ENCODE data around the gene SPATA13. TPM values are rescaled to one million over a fixed set of nuclear protein-coding genes. Genes with fewer than 3 reads are reported as not detected.

The SPATA13 gene
- total and polyA plus RNA-seq, 7 experiments from 2014 or later = 62.2 to 104 (median 96.2) TPM

GRCh38 chr13:24226762-24227161 is 66.2 kb downstream of the SPATA13 start:
- Mint-ChIP-seq H3K27ac (peak overlapping the region in 2 of 9 donors; percentile 14 to 24), H3K36me3 (no peaks in the 10 kb centered on the region), H3K27me3 (no peaks in the 10 kb centered on the region), H3K4me3 (no peak overlapping the region), H3K4me1 (peaks cover 9 to 39% (median 19%) of the 10 kb centered on the region in 7 donors), H3K9me3 (no peaks in the 10 kb centered on the region)
- ChIA-PET POLR2A (no interaction called here), CTCF (interaction anchor here (0.7 to 1.1 kb wide), 2 partner anchors 44 to 168 kb away, joined by 3 read pairs; no protein-coding TSS in a partner anchor)
- no peak for DNase-seq
- Histone ChIP-seq H3K27me3 (ENCODE audit: control insufficient read depth in 2 of 2, insufficient read depth in 2 of 2, low read length in 2 of 2) (no peaks in the 10 kb centered on the region), H3K4me1 (ENCODE audit: control insufficient read depth in 2 of 2, insufficient read depth in 2 of 2, low read length in 2 of 2) (peaks cover 0 to 36% of the 10 kb centered on the region in 2 donors), H3K27ac (ENCODE audit: low read depth, low read length) (no peak overlapping the region), H3K4me3 (ENCODE audit: low read length) (no peak overlapping the region), H3K9me3 (ENCODE audit: control insufficient read depth in 2 of 3, low read length in 3 of 3) (no peaks in the 10 kb centered on the region), H3K36me3 (ENCODE audit: control insufficient read depth in 2 of 3, insufficient read depth in 3 of 3, low read length in 3 of 3) (no peaks in the 10 kb centered on the region)
- no peak for ATAC-seq
- intact Hi-C loops (cut with micrococcal nuclease) = loop anchor here (10.0 kb wide), 3 partner anchors 652 to 852 kb away; partner anchors contain the start of gene TNFRSF19 (in 1 of the 2)

DNA sequence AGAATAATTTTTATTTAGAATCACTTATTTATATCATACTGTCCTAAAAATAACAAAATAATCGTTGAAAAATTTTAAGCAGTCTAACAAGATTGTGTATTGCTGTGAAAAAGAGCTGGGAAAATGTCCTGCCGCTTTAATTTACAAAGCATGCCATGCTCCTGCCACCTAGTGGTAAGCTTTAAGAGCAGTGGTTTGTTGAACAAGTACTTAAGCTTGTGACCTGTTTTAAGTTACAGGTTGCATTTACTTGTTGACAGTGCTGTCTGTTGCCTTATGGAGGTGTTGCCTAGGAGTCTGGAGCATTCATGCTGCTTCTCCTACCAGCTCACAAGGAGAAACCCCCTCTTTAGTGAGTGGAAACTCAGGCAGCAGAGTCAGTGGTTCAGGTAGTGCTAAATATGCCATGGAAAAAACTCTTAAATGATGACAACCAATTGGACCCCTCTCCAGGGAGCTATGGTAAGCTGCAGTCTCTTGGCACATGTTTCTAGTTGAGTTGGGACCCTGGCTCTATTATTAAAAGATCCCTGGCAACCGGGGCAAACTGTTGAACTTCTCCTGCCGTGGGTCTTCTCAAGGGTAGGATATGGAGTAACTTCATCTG is 68.4 kb downstream of the SPATA13 start:
- Histone ChIP-seq H3K9me3 (ENCODE audit: control insufficient read depth in 2 of 3, low read length in 3 of 3) (no peaks in the 10 kb centered on the region), H3K27me3 (ENCODE audit: control insufficient read depth in 2 of 2, insufficient read depth in 2 of 2, low read length in 2 of 2) (no peaks in the 10 kb centered on the region), H3K36me3 (ENCODE audit: control insufficient read depth in 2 of 3, insufficient read depth in 3 of 3, low read length in 3 of 3) (no peaks in the 10 kb centered on the region), H3K4me1 (ENCODE audit: control insufficient read depth in 2 of 2, insufficient read depth in 2 of 2, low read length in 2 of 2) (peaks cover 0 to 40% of the 10 kb centered on the region in 2 donors), H3K27ac (ENCODE audit: low read depth, low read length) (no peak overlapping the region), H3K4me3 (ENCODE audit: low read length) (no peak overlapping the region)
- Mint-ChIP-seq H3K9me3 (peaks cover 0 to 1% (median 0%) of the 10 kb centered on the region in 11 donors), H3K27me3 (no peaks in the 10 kb centered on the region), H3K4me1 (peaks cover 9 to 46% (median 19%) of the 10 kb centered on the region in 7 donors), H3K4me3 (no peak overlapping the region), H3K36me3 (no peaks in the 10 kb centered on the region), H3K27ac (no peak overlapping the region)
- intact Hi-C loops (cut with micrococcal nuclease) = loop anchor here (1.0 to 10.0 kb wide), 10 partner anchors 22 to 854 kb away; partner anchors contain the start of gene TNFRSF19 (in 1 of the 2)
- peak in 6 of 9 donors; percentile 39 to 57 (median 46) for DNase-seq
- ChIA-PET POLR2A (interaction anchor here (1.1 to 1.8 kb wide), 3 partner anchors 9 to 42 kb away, joined by 3 to 5 read pairs (median 4); no protein-coding TSS in a partner anchor), CTCF (interaction anchor here (0.6 to 1.6 kb wide), 16 partner anchors 9 to 1864 kb away, joined by 3 to 8 read pairs (median 4); no protein-coding TSS in a partner anchor)
- peak; percentile 73 for ATAC-seq

- POLR2A ChIA-PET = no interaction called here
- Mint-ChIP-seq H3K4me1 (peaks cover 2 to 32% (median 12%) of the 10 kb centered on the region in 7 donors), H3K27ac (no peak overlapping the region), H3K36me3 (no peaks in the 10 kb centered on the region), H3K9me3 (peaks cover 0 to 1% (median 0%) of the 10 kb centered on the region in 11 donors), H3K4me3 (peak overlapping the region in 1 of 10 donors; percentile 5), H3K27me3 (no peaks in the 10 kb centered on the region)
- H3K9me3 ChIP-seq (ENCODE audit: control insufficient read depth in 2 of 3, low read length in 3 of 3) = no peaks in the 10 kb centered on the region
- peaks cover 0 to 39% of the 10 kb centered on the region in 2 donors for H3K4me1 ChIP-seq (ENCODE audit: control insufficient read depth in 2 of 2, insufficient read depth in 2 of 2, low read length in 2 of 2)
- DNase-seq (no peak), ATAC-seq (peak; percentile 61)
- intact Hi-C loops (cut with micrococcal nuclease) = no loop called here
- no peak overlapping the region for H3K27ac ChIP-seq (ENCODE audit: low read depth, low read length)
- CTCF ChIA-PET = interaction anchor here (0.6 to 1.2 kb wide), 10 partner anchors 10 to 411 kb away, joined by 3 to 6 read pairs (median 4); no protein-coding TSS in a partner anchor
- H3K36me3 ChIP-seq (ENCODE audit: control insufficient read depth in 2 of 3, insufficient read depth in 3 of 3, low read length in 3 of 3) = no peaks in the 10 kb centered on the region
- no peak overlapping the region for H3K4me3 ChIP-seq (ENCODE audit: low read length)
- no peaks in the 10 kb centered on the region for H3K27me3 ChIP-seq (ENCODE audit: control insufficient read depth in 2 of 2, insufficient read depth in 2 of 2, low read length in 2 of 2)
These were observed 70.0 kb downstream of the SPATA13 start for GRCh38 chr13:24230428-24231072.

DNA sequence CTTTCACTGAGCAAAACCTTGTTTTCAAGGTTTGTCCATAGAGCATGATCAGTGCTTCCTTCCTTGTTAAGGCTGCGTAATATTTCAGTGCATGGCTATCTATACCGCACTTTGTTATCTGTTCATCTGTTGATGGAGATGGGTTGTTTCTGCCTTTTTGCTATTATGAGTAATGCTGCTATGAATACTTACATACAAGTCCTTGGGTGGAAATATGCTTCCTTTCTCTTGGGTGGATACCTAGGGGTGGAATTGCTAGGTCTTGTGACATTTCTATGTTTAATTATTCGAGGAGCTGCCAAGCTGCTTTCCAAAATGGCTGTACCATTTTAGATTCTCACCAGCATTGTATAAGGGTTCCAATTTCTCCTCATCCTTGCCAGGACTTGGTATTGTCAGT is 70.9 kb downstream of the SPATA13 start:
- ChIA-PET CTCF (interaction anchor here (0.6 to 1.2 kb wide), 5 partner anchors 11 to 410 kb away, joined by 3 to 6 read pairs (median 4); no protein-coding TSS in a partner anchor), POLR2A (interaction anchor here (0.6 to 0.9 kb wide), 2 partner anchors 20 to 40 kb away, joined by 3 to 4 read pairs; no protein-coding TSS in a partner anchor)
- H3K27me3 ChIP-seq (ENCODE audit: control insufficient read depth in 2 of 2, insufficient read depth in 2 of 2, low read length in 2 of 2) = no peaks in the 10 kb centered on the region
- Mint-ChIP-seq H3K4me3 (no peak overlapping the region), H3K27me3 (no peaks in the 10 kb centered on the region), H3K4me1 (peaks cover 0 to 31% (median 12%) of the 10 kb centered on the region in 7 donors), H3K9me3 (peaks cover 0 to 1% (median 0%) of the 10 kb centered on the region in 11 donors), H3K27ac (peak overlapping the region in 2 of 9 donors; percentile 17 to 67), H3K36me3 (no peaks in the 10 kb centered on the region)
- H3K9me3 ChIP-seq (ENCODE audit: control insufficient read depth in 2 of 3, low read length in 3 of 3) = no peaks in the 10 kb centered on the region
- intact Hi-C loops (cut with micrococcal nuclease) = no loop called here
- ATAC-seq = no peak
- no peaks in the 10 kb centered on the region for H3K36me3 ChIP-seq (ENCODE audit: control insufficient read depth in 2 of 3, insufficient read depth in 3 of 3, low read length in 3 of 3)
- no peak for DNase-seq
- H3K4me1 ChIP-seq (ENCODE audit: control insufficient read depth in 2 of 2, insufficient read depth in 2 of 2, low read length in 2 of 2) = peaks cover 0 to 36% of the 10 kb centered on the region in 2 donors
- no peak overlapping the region for H3K27ac ChIP-seq (ENCODE audit: low read depth, low read length)
- no peak overlapping the region for H3K4me3 ChIP-seq (ENCODE audit: low read length)

DNA sequence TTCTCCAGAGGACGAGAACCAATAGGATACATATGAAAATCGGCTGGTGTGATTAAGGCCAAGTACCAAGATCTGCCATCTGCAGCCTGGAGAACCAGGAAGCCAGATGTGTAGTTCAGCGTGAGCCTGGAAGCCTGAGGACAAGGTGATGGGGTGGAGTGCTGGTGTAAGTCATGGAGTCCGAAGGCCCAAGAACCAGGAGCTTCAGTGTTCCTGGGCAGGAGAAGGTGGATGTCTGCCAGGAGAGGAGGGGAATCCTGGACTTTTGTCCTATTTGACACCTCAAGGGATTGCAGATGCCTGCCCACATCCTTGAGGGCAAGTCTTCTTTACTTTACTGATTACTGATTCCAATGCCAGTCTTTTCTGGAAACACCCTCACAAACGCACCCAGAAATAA is 71.5 kb downstream of the SPATA13 start:
- Histone ChIP-seq H3K27me3 (ENCODE audit: control insufficient read depth in 2 of 2, insufficient read depth in 2 of 2, low read length in 2 of 2) (no peaks in the 10 kb centered on the region), H3K9me3 (ENCODE audit: control insufficient read depth in 2 of 3, low read length in 3 of 3) (no peaks in the 10 kb centered on the region), H3K4me3 (ENCODE audit: low read length) (no peak overlapping the region), H3K4me1 (ENCODE audit: control insufficient read depth in 2 of 2, insufficient read depth in 2 of 2, low read length in 2 of 2) (peaks cover 0 to 36% of the 10 kb centered on the region in 2 donors), H3K27ac (ENCODE audit: low read depth, low read length) (no peak overlapping the region), H3K36me3 (ENCODE audit: control insufficient read depth in 2 of 3, insufficient read depth in 3 of 3, low read length in 3 of 3) (no peaks in the 10 kb centered on the region)
- intact Hi-C loops (cut with micrococcal nuclease) = no loop called here
- H3K36me3 Mint-ChIP-seq = no peaks in the 10 kb centered on the region
- DNase-seq (no peak), ATAC-seq (no peak)
- ChIA-PET CTCF (interaction anchor here (1.2 kb wide), 1 partner anchor 12 kb away, joined by 4 read pairs; no protein-coding TSS in a partner anchor), POLR2A (interaction anchor here (0.6 to 0.9 kb wide), 2 partner anchors 19 to 39 kb away, joined by 3 to 4 read pairs; no protein-coding TSS in a partner anchor)
- H3K27ac Mint-ChIP-seq = peak overlapping the region in 2 of 9 donors; percentile 17 to 65
- peaks cover 0 to 1% (median 0%) of the 10 kb centered on the region in 11 donors for H3K9me3 Mint-ChIP-seq
- no peak overlapping the region for H3K4me3 Mint-ChIP-seq
- no peaks in the 10 kb centered on the region for H3K27me3 Mint-ChIP-seq
- peaks cover 0 to 31% (median 12%) of the 10 kb centered on the region in 7 donors for H3K4me1 Mint-ChIP-seq

- H3K4me3 Mint-ChIP-seq = no peak overlapping the region
- peaks cover 0 to 36% of the 10 kb centered on the region in 2 donors for H3K4me1 ChIP-seq (ENCODE audit: control insufficient read depth in 2 of 2, insufficient read depth in 2 of 2, low read length in 2 of 2)
- H3K27me3 ChIP-seq (ENCODE audit: control insufficient read depth in 2 of 2, insufficient read depth in 2 of 2, low read length in 2 of 2) = no peaks in the 10 kb centered on the region
- ChIA-PET POLR2A (interaction anchor here (1.2 kb wide), 1 partner anchor 38 kb away, joined by 3 read pairs; no protein-coding TSS in a partner anchor), CTCF (interaction anchor here (1.2 kb wide), 1 partner anchor 12 kb away, joined by 4 read pairs; no protein-coding TSS in a partner anchor)
- intact Hi-C loops (cut with micrococcal nuclease) = no loop called here
- DNase-seq = no peak
- no peak overlapping the region for H3K27ac ChIP-seq (ENCODE audit: low read depth, low read length)
- no peaks in the 10 kb centered on the region for H3K27me3 Mint-ChIP-seq
- no peaks in the 10 kb centered on the region for H3K36me3 Mint-ChIP-seq
- H3K27ac Mint-ChIP-seq = no peak overlapping the region
- no peaks in the 10 kb centered on the region for H3K36me3 ChIP-seq (ENCODE audit: control insufficient read depth in 2 of 3, insufficient read depth in 3 of 3, low read length in 3 of 3)
- no peaks in the 10 kb centered on the region for H3K9me3 ChIP-seq (ENCODE audit: control insufficient read depth in 2 of 3, low read length in 3 of 3)
- no peak overlapping the region for H3K4me3 ChIP-seq (ENCODE audit: low read length)
- H3K4me1 Mint-ChIP-seq = peaks cover 0 to 31% (median 12%) of the 10 kb centered on the region in 7 donors
- no peak for ATAC-seq
- peaks cover 0 to 1% (median 0%) of the 10 kb centered on the region in 11 donors for H3K9me3 Mint-ChIP-seq
These were observed 72.0 kb downstream of the SPATA13 start for GRCh38 chr13:24232474-24232873.

Measured in naive thymus-derived CD4-positive, alpha-beta T cell (primary cell).